Endothelial cell of umbilical vein (primary cell): ENCODE data around the gene GSDMA. TPM values are rescaled to one million over a fixed set of nuclear protein-coding genes. Genes with fewer than 3 reads are reported as not detected.

Source experiments
- BruUV-seq: library from RNA; stranded (reverse); fragments of 400-500 nt; replicated peaks from 2 replicates; lab custom pipeline; 2021; lab: Mats Ljungman, UMichigan
- CTCF ChIA-PET: fragments of 300-600, 350-600 bp; sonication (Branson Sonifier 250); formaldehyde crosslinking; loops from one replicate; lab custom pipeline; 2021; ENCODE audit warnings: antibody characterized with exemption, inconsistent platforms; lab: Charles Lee
- POLR2A ChIA-PET: fragments of 300-600, 350-600 bp; sonication (Branson Sonifier 250); formaldehyde crosslinking; loops from one replicate; lab custom pipeline; 2021; ENCODE audit warnings: antibody characterized with exemption, inconsistent platforms; lab: Charles Lee
- DNase-seq: peaks from one replicate; pipeline ENCODE4 v3.0.0-alpha.2; 2011; ENCODE audit warnings: low read depth, low spot score
- FAIRE-seq: peaks from 2 replicates; lab custom pipeline; 2011; peaks lifted over from hg19 to GRCh38; lab: Jason Lieb, UNC
- H2AFZ ChIP-seq: 2 replicates; pipeline ENCODE4 v1.6.0; 2012; ENCODE audit warnings: low read depth, low read length, control low read depth, inconsistent platforms
- H3K27ac ChIP-seq: 2 replicates; pipeline ENCODE4 v1.5.1; 2011; ENCODE audit warnings: low read depth, mild to moderate bottlenecking, control low read depth, low read length, moderate library complexity; ENCODE audit not compliant: insufficient read depth
- H3K27me3 ChIP-seq, 2 experiments: 2 replicates each; pipeline versions ENCODE4 v1.6.0 to v1.6.1; 2011; ENCODE audit warnings: low read length in 2 of 2, mixed read lengths in 1 of 2; ENCODE audit not compliant: control insufficient read depth in 2 of 2, insufficient read depth in 2 of 2
- H3K36me3 ChIP-seq, 2 experiments: 2 replicates in 1 of 2; 3 replicates in 1 of 2; pipeline ENCODE4 v1.5.1; 2011; ENCODE audit warnings: low read length in 2 of 2, mild to moderate bottlenecking in 1 of 2, moderate library complexity in 1 of 2; ENCODE audit not compliant: control insufficient read depth in 2 of 2, insufficient read depth in 2 of 2; ENCODE audit errors: extremely low read depth in 1 of 2
- H3K4me1 ChIP-seq: 3 replicates; pipeline ENCODE4 v1.5.1; 2011; ENCODE audit warnings: mild to moderate bottlenecking, low read length; ENCODE audit not compliant: control insufficient read depth, insufficient read depth; ENCODE audit errors: extremely low read depth
- H3K4me2 ChIP-seq: 2 replicates; pipeline ENCODE4 v1.6.1; 2011; ENCODE audit warnings: low read length, control low read depth, mixed read lengths; ENCODE audit not compliant: insufficient read depth
- H3K4me3 ChIP-seq, 3 experiments: fragments of 200-600 bp in 1 of 3; sonication (generic), shearing (Covaris generic) in 1 of 3; replicated peaks in 1 of 3; 2 replicates each; pipeline ENCODE4 v1.5.1; 2011 to 2016; ENCODE audit warnings: control low read depth in 3 of 3, low read length in 3 of 3, mild to moderate bottlenecking in 2 of 3, inconsistent platforms in 1 of 3, low read depth in 1 of 3, moderate library complexity in 1 of 3; ENCODE audit not compliant: insufficient read depth in 1 of 3
- H3K79me2 ChIP-seq: 2 replicates; pipeline ENCODE4 v1.6.0; 2012; ENCODE audit warnings: low read length, inconsistent platforms; ENCODE audit not compliant: control insufficient read depth, insufficient read depth
- H3K9ac ChIP-seq: replicated peaks from 2 replicates; pipeline ENCODE3; 2011; ENCODE audit warnings: low read length, control low read depth; ENCODE audit not compliant: insufficient read depth; ENCODE audit errors: extremely low read depth
- H3K9me1 ChIP-seq: replicated peaks from 3 replicates; pipeline ENCODE4 v1.6.0; 2011; ENCODE audit warnings: mild to moderate bottlenecking, low read length; ENCODE audit not compliant: control insufficient read depth, insufficient read depth; ENCODE audit errors: extremely low read depth
- H3K9me3 ChIP-seq: replicated peaks from 2 replicates; pipeline ENCODE4 v1.5.1; 2012; ENCODE audit warnings: low read length, inconsistent platforms; ENCODE audit not compliant: control insufficient read depth, insufficient read depth
- H4K20me1 ChIP-seq: replicated peaks from 2 replicates; pipeline ENCODE3; 2011; ENCODE audit warnings: mild to moderate bottlenecking, low read length; ENCODE audit not compliant: control insufficient read depth, insufficient read depth; ENCODE audit errors: extremely low read depth
- EZH2 ChIP-seq: IDR thresholded peaks from 2 replicates; pipeline ENCODE4 v1.6.1; 2012; ENCODE audit warnings: borderline replicate concordance, low read depth, mild to moderate bottlenecking, moderate library complexity, low read length, inconsistent platforms; ENCODE audit not compliant: severe bottlenecking
- FOS ChIP-seq: IDR thresholded peaks from 2 replicates; pipeline ENCODE4 v1.6.1; 2011; ENCODE audit warnings: mild to moderate bottlenecking, low read length, moderate library complexity, borderline replicate concordance; ENCODE audit not compliant: insufficient read depth
- GATA2 ChIP-seq: IDR thresholded peaks from 2 replicates; pipeline ENCODE4 v1.7.0; 2011; ENCODE audit warnings: low read depth, mild to moderate bottlenecking, moderate library complexity, mixed read lengths, low read length; ENCODE audit not compliant: insufficient read length, insufficient read depth
- JUN ChIP-seq: IDR thresholded peaks from 2 replicates; pipeline ENCODE4 v1.6.1; 2011; ENCODE audit warnings: borderline replicate concordance, low read depth; ENCODE audit not compliant: insufficient read length, insufficient read depth
- MAX ChIP-seq: IDR thresholded peaks from 2 replicates; pipeline ENCODE4 v1.6.1; 2011; ENCODE audit not compliant: insufficient read depth, insufficient read length
- MYC ChIP-seq: IDR thresholded peaks from one replicate; pipeline ENCODE4 v1.6.1; 2011; ENCODE audit warnings: mild to moderate bottlenecking, low read depth, low read length
- POLR2A ChIP-seq: IDR thresholded peaks from 2 replicates; pipeline ENCODE4 v1.6.1; 2012; ENCODE audit warnings: low read depth, mild to moderate bottlenecking, control low read depth, low read length
- POLR2AphosphoS5 ChIP-seq: IDR thresholded peaks from 2 replicates; pipeline ENCODE4 v1.6.1; 2012; ENCODE audit warnings: low read depth, mild to moderate bottlenecking, control low read depth, low read length, moderate library complexity; ENCODE audit not compliant: insufficient read depth
- dilution Hi-C: fragments of 300-500 bp; cut with MboI; formaldehyde crosslinking; loops from one replicate; pipeline ENCODE4 v1.15.0; 2019; ENCODE audit warnings: low sequenced_read_pairs; ENCODE audit not compliant: extremely low pct_ligation_motif_present
- intact Hi-C: fragments of 100-400 bp; cut with micrococcal nuclease; formaldehyde crosslinking; loops from one replicate; pipeline ENCODE4 v1.10.0; 2022
- polyA plus RNA-seq, 4 experiments: library from polyadenylated mRNA; depleted of rRNA in 3 of 4; stranded (reverse) in 3 of 4; unstranded in 1 of 4; fragments of >200 nt; gene quantifications; 2 replicates each; pipeline versions ENCODE4 v1.2.1 to v1.2.3, GENCODE V29; 2011 to 2012; ENCODE audit warnings: missing spikeins in 1 of 4
- total RNA-seq: library from RNA; stranded (reverse); gene quantifications from 2 replicates; pipeline ENCODE4 v1.2.3, GENCODE V29; 2021

The GSDMA gene
- total and polyA plus RNA-seq, 2 donors (not counting 3 experiments of a cell fraction or from before 2014, with no cell fraction given) = not detected

DNA sequence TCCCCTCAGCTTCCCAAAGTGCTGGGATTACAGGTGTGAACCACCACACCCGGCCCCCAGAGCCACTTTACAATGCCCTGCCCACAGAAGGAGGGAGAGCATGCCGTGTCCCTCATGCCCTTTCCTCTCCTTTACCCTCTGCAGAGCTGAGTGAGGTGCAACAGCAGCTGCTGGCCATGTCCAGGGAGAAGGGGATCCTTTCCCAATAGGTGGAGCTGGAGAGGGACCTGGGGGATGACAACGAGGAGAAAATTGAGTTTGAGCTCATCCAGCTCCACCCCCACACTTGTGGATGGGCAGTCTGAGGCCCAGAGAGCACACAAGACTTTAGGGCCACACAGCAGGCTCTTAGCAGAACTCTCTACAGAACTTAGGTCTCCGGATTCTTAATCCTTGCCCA, 7.9 kb upstream of the GSDMA start:
- no peaks in the 10 kb centered on the region for H3K9me1 ChIP-seq
- no peaks in the 10 kb centered on the region for H3K36me3 ChIP-seq
- H3K27ac ChIP-seq = no peak overlapping the region
- H3K4me1 ChIP-seq = peaks cover 3% of the 10 kb centered on the region
- no peak overlapping the region for H2AFZ ChIP-seq
- intact Hi-C loops (loop anchor here (10.0 kb wide), 1 partner anchor 330 kb away; the partner anchor contains the start of gene PPP1R1B), dilution Hi-C loops (no loop called here)
- BruUV-seq = no TSS peak
- ChIA-PET CTCF (interaction anchor here (1.2 to 7.0 kb wide), 2 partner anchors 25 to 82 kb away, joined by 4 to 108 read pairs; partner anchors contain the start of gene PSMD3), POLR2A (interaction anchor here (1.2 kb wide), 1 partner anchor 26 kb away, joined by 3 read pairs; the partner anchor contains the start of gene PSMD3)
- no peaks in the 10 kb centered on the region for H3K79me2 ChIP-seq
- no peak overlapping the region for H3K9ac ChIP-seq
- no peak overlapping the region for H3K4me3 ChIP-seq
- H3K27me3 ChIP-seq = peaks cover 0 to 3% of the 10 kb centered on the region in 2 experiments
- H3K9me3 ChIP-seq = no peaks in the 10 kb centered on the region
- no peaks in the 10 kb centered on the region for H4K20me1 ChIP-seq
- no peak overlapping the region for H3K4me2 ChIP-seq
- no peak for DNase-seq
- TF ChIP-seq POLR2AphosphoS5 (no peak), EZH2 (no peak)
- no peak for FAIRE-seq

GRCh38 chr17:39955726-39956225, 7.0 kb upstream of the GSDMA start:
- H3K36me3 ChIP-seq = no peaks in the 10 kb centered on the region
- no peaks in the 10 kb centered on the region for H3K9me1 ChIP-seq
- BruUV-seq = no TSS peak
- H3K79me2 ChIP-seq = no peaks in the 10 kb centered on the region
- dilution Hi-C loops (no loop called here), intact Hi-C loops (loop anchor here (10.0 kb wide), 1 partner anchor 331 kb away; the partner anchor contains the start of gene PPP1R1B)
- CTCF ChIA-PET = interaction anchor here (7.0 kb wide), 1 partner anchor 24 kb away, joined by 108 read pairs; the partner anchor contains the start of gene PSMD3
- TF ChIP-seq FOS (no peak), POLR2A (no peak), MAX (no peak), JUN (no peak), EZH2 (no peak), MYC (no peak), GATA2 (no peak)
- H3K9me3 ChIP-seq = no peaks in the 10 kb centered on the region
- H3K4me3 ChIP-seq = no peak overlapping the region
- peaks cover under 1 to 4% of the 10 kb centered on the region in 2 experiments for H3K27me3 ChIP-seq
- FAIRE-seq = no peak
- no peaks in the 10 kb centered on the region for H4K20me1 ChIP-seq
- H3K9ac ChIP-seq = no peak overlapping the region
- POLR2A ChIA-PET = interaction anchor here (1.2 kb wide), 1 partner anchor 25 kb away, joined by 3 read pairs; the partner anchor contains the start of gene PSMD3
- no peak for DNase-seq
- H3K27ac ChIP-seq = no peak overlapping the region
- no peak overlapping the region for H3K4me2 ChIP-seq
- no peak overlapping the region for H2AFZ ChIP-seq
- peaks cover 3% of the 10 kb centered on the region for H3K4me1 ChIP-seq
